GM23338 (cell line): ENCODE results near the gene B3GALNT2.

ENCODE experiments used
- CREB1 ChIP-seq: fragments of 250-450 bp; sonication (Bioruptor Pico); IDR thresholded peaks from 2 replicates; pipeline ENCODE4 v1.5.0; 2020; ENCODE audit warnings: low read depth, mild to moderate bottlenecking, moderate library complexity
- EZH2 ChIP-seq: fragments of 200-600 bp; sonication (generic); IDR thresholded peaks from one replicate; pipeline ENCODE4 v1.8.0; 2017; ENCODE audit warnings: antibody characterized with exemption, mild to moderate bottlenecking, low read depth; ENCODE audit not compliant: unreplicated experiment
- EZH2phosphoT487 ChIP-seq: fragments of 200-600 bp; sonication (generic); IDR thresholded peaks from one replicate; pipeline ENCODE4 v1.8.1; 2018; ENCODE audit warnings: antibody characterized with exemption; ENCODE audit not compliant: unreplicated experiment
- JUNB ChIP-seq: IDR thresholded peaks from one replicate; pipeline ENCODE4 v1.6.1; 2016; ENCODE audit warnings: antibody characterized with exemption; ENCODE audit not compliant: unreplicated experiment
- POLR2AphosphoS5 ChIP-seq: IDR thresholded peaks from 2 replicates; pipeline ENCODE4 v1.6.1; 2016; ENCODE audit warnings: antibody characterized with exemption, low read depth
- ZNF114 ChIP-seq: fragments of 250-450 bp; sonication (Bioruptor Pico); IDR thresholded peaks from 2 replicates; pipeline ENCODE4 v1.5.0; 2020; ENCODE audit warnings: mild to moderate bottlenecking, moderate library complexity
- ZNF331 ChIP-seq: fragments of 250-450 bp; sonication (Bioruptor Pico); IDR thresholded peaks from 2 replicates; pipeline ENCODE4 v1.5.0; 2020; ENCODE audit warnings: low read depth, mild to moderate bottlenecking, moderate library complexity
- TF ChIP-seq, protein P1 (sequence below), 2 experiments: fragments of 200-600 bp in 1 of 2; sonication (generic) in 1 of 2; conservative IDR thresholded peaks; 2 replicates each; pipeline versions ENCODE4 v1.5.1 to v1.6.1; 2016 to 2017; ENCODE audit warnings: antibody characterized with exemption in 2 of 2, low read depth in 2 of 2, mild to moderate bottlenecking in 2 of 2, moderate library complexity in 1 of 2
- TF ChIP-seq, protein P2 (sequence below): IDR thresholded peaks from 2 replicates; pipeline ENCODE4 v1.6.1; 2016; ENCODE audit warnings: antibody characterized with exemption
- TF ChIP-seq, protein P3 (sequence below): fragments of 250-450 bp; sonication (Bioruptor Pico); IDR thresholded peaks from 2 replicates; pipeline ENCODE4 v1.5.0; 2020; ENCODE audit warnings: mild to moderate bottlenecking, moderate library complexity
- TF ChIP-seq, protein P4 (sequence below): IDR thresholded peaks from one replicate; pipeline ENCODE4 v1.6.1; 2018; ENCODE audit warnings: antibody characterized with exemption; ENCODE audit not compliant: unreplicated experiment

DNA sequence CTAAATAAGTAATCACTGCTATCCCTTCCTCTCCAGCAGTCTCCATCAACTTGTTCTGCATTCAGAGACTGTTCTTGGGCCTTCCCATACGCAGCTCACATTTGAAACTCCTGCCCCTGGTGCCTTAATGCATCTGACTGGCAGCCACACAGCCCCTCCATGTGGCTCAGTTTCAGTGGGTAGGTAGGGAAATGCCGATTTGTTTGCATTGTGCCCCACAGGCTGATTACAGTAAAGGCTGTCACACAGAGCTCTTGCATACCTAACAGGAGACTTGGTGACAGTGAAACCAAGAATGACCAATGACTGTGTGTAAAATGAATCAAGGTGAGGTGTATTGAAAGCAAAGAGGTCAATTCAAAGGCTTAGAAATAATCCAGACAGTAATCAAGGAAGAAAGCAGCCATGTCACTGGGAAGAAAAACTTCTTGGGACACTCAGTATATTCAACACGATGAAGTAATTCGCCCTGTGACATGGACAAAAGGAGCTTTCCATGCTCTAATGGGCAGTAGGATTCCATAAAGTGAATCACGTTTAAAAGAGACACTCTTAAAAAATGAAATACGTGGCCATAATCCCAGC is 12.7 kb upstream of the B3GALNT2 start:
- TF ChIP-seq EZH2 (no peak), EZH2phosphoT487 (no peak), ZNF114 (CRISPR knock-in tag) (no peak), POLR2AphosphoS5 (no peak), JUNB (no peak), CREB1 (CRISPR knock-in tag) (no peak), ZNF331 (CRISPR knock-in tag) (no peak)
- TF ChIP-seq, protein P1, sequence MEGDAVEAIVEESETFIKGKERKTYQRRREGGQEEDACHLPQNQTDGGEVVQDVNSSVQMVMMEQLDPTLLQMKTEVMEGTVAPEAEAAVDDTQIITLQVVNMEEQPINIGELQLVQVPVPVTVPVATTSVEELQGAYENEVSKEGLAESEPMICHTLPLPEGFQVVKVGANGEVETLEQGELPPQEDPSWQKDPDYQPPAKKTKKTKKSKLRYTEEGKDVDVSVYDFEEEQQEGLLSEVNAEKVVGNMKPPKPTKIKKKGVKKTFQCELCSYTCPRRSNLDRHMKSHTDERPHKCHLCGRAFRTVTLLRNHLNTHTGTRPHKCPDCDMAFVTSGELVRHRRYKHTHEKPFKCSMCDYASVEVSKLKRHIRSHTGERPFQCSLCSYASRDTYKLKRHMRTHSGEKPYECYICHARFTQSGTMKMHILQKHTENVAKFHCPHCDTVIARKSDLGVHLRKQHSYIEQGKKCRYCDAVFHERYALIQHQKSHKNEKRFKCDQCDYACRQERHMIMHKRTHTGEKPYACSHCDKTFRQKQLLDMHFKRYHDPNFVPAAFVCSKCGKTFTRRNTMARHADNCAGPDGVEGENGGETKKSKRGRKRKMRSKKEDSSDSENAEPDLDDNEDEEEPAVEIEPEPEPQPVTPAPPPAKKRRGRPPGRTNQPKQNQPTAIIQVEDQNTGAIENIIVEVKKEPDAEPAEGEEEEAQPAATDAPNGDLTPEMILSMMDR (conservative IDR thresholded peaks at IDR 0.05; ENCODE audit: low read depth in 2 of 2): no peak
- TF ChIP-seq, protein P2, sequence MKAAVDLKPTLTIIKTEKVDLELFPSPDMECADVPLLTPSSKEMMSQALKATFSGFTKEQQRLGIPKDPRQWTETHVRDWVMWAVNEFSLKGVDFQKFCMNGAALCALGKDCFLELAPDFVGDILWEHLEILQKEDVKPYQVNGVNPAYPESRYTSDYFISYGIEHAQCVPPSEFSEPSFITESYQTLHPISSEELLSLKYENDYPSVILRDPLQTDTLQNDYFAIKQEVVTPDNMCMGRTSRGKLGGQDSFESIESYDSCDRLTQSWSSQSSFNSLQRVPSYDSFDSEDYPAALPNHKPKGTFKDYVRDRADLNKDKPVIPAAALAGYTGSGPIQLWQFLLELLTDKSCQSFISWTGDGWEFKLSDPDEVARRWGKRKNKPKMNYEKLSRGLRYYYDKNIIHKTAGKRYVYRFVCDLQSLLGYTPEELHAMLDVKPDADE: no peak
- TF ChIP-seq, protein P3, sequence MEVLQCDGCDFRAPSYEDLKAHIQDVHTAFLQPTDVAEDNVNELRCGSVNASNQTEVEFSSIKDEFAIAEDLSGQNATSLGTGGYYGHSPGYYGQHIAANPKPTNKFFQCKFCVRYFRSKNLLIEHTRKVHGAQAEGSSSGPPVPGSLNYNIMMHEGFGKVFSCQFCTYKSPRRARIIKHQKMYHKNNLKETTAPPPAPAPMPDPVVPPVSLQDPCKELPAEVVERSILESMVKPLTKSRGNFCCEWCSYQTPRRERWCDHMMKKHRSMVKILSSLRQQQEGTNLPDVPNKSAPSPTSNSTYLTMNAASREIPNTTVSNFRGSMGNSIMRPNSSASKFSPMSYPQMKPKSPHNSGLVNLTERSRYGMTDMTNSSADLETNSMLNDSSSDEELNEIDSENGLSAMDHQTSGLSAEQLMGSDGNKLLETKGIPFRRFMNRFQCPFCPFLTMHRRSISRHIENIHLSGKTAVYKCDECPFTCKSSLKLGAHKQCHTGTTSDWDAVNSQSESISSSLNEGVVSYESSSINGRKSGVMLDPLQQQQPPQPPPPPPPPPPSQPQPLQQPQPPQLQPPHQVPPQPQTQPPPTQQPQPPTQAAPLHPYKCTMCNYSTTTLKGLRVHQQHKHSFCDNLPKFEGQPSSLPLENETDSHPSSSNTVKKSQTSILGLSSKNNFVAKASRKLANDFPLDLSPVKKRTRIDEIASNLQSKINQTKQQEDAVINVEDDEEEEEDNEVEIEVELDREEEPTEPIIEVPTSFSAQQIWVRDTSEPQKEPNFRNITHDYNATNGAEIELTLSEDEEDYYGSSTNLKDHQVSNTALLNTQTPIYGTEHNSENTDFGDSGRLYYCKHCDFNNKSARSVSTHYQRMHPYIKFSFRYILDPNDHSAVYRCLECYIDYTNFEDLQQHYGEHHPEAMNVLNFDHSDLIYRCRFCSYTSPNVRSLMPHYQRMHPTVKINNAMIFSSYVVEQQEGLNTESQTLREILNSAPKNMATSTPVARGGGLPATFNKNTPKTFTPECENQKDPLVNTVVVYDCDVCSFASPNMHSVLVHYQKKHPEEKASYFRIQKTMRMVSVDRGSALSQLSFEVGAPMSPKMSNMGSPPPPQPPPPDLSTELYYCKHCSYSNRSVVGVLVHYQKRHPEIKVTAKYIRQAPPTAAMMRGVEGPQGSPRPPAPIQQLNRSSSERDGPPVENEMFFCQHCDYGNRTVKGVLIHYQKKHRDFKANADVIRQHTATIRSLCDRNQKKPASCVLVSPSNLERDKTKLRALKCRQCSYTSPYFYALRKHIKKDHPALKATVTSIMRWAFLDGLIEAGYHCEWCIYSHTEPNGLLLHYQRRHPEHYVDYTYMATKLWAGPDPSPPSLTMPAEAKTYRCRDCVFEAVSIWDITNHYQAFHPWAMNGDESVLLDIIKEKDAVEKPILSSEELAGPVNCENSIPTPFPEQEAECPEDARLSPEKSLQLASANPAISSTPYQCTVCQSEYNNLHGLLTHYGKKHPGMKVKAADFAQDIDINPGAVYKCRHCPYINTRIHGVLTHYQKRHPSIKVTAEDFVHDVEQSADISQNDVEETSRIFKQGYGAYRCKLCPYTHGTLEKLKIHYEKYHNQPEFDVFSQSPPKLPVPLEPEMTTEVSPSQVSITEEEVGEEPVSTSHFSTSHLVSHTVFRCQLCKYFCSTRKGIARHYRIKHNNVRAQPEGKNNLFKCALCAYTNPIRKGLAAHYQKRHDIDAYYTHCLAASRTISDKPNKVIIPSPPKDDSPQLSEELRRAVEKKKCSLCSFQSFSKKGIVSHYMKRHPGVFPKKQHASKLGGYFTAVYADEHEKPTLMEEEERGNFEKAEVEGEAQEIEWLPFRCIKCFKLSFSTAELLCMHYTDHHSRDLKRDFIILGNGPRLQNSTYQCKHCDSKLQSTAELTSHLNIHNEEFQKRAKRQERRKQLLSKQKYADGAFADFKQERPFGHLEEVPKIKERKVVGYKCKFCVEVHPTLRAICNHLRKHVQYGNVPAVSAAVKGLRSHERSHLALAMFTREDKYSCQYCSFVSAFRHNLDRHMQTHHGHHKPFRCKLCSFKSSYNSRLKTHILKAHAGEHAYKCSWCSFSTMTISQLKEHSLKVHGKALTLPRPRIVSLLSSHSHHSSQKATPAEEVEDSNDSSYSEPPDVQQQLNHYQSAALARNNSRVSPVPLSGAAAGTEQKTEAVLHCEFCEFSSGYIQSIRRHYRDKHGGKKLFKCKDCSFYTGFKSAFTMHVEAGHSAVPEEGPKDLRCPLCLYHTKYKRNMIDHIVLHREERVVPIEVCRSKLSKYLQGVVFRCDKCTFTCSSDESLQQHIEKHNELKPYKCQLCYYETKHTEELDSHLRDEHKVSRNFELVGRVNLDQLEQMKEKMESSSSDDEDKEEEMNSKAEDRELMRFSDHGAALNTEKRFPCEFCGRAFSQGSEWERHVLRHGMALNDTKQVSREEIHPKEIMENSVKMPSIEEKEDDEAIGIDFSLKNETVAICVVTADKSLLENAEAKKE (CRISPR knock-in tag): no peak
- TF ChIP-seq, protein P4, sequence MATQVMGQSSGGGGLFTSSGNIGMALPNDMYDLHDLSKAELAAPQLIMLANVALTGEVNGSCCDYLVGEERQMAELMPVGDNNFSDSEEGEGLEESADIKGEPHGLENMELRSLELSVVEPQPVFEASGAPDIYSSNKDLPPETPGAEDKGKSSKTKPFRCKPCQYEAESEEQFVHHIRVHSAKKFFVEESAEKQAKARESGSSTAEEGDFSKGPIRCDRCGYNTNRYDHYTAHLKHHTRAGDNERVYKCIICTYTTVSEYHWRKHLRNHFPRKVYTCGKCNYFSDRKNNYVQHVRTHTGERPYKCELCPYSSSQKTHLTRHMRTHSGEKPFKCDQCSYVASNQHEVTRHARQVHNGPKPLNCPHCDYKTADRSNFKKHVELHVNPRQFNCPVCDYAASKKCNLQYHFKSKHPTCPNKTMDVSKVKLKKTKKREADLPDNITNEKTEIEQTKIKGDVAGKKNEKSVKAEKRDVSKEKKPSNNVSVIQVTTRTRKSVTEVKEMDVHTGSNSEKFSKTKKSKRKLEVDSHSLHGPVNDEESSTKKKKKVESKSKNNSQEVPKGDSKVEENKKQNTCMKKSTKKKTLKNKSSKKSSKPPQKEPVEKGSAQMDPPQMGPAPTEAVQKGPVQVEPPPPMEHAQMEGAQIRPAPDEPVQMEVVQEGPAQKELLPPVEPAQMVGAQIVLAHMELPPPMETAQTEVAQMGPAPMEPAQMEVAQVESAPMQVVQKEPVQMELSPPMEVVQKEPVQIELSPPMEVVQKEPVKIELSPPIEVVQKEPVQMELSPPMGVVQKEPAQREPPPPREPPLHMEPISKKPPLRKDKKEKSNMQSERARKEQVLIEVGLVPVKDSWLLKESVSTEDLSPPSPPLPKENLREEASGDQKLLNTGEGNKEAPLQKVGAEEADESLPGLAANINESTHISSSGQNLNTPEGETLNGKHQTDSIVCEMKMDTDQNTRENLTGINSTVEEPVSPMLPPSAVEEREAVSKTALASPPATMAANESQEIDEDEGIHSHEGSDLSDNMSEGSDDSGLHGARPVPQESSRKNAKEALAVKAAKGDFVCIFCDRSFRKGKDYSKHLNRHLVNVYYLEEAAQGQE: no peak
